Mesendoderm (in vitro differentiated cells): ENCODE data around the gene SLC28A1.
"Not testable (repeated sequence)": the region's sequence is repeated elsewhere in the genome, so short reads cannot be mapped to it uniquely, and the experiment has no call there.

Source experiments
- DNase-seq: peaks from one replicate; pipeline ENCODE4 v3.0.0; 2013
- H2AK5ac ChIP-seq: 2 replicates; pipeline ENCODE4 v1.6.1; 2013; ENCODE audit warnings: low read length, inconsistent platforms
- H2BK120ac ChIP-seq: 2 replicates; pipeline ENCODE4 v1.6.1; 2013; ENCODE audit warnings: low read depth, mild to moderate bottlenecking, low read length, moderate library complexity, mixed read lengths
- H2BK15ac ChIP-seq: replicated peaks from 2 replicates; pipeline ENCODE4 v1.6.1; 2013; ENCODE audit warnings: low read depth, mild to moderate bottlenecking, moderate library complexity
- H2BK5ac ChIP-seq: 2 replicates; pipeline ENCODE4 v1.6.1; 2013; ENCODE audit warnings: low read length, inconsistent platforms
- H3K18ac ChIP-seq: 2 replicates; pipeline ENCODE4 v1.6.1; 2013; ENCODE audit warnings: mild to moderate bottlenecking, low read length, mixed read lengths
- H3K23ac ChIP-seq: one replicate; pipeline ENCODE4 v1.6.1; 2013; ENCODE audit warnings: low read length
- H3K27ac ChIP-seq: 2 replicates; pipeline ENCODE4 v1.5.1; 2013; ENCODE audit warnings: low read depth, mild to moderate bottlenecking, inconsistent platforms, low read length, moderate library complexity
- H3K27me3 ChIP-seq: 2 replicates; pipeline ENCODE4 v1.6.1; 2013; ENCODE audit warnings: low read length, control low read depth, mild to moderate bottlenecking, inconsistent platforms; ENCODE audit not compliant: insufficient read depth, poor library complexity
- H3K36me3 ChIP-seq: 2 replicates; pipeline ENCODE4 v1.6.1; 2013; ENCODE audit warnings: low read length, inconsistent platforms; ENCODE audit not compliant: control insufficient read depth, insufficient read depth
- H3K4ac ChIP-seq: one replicate; pipeline ENCODE4 v1.6.1; 2013; ENCODE audit warnings: low read depth, mild to moderate bottlenecking, low read length, moderate library complexity
- H3K4me1 ChIP-seq: 2 replicates; pipeline ENCODE4 v1.6.1; 2013; ENCODE audit warnings: low read depth, low read length, inconsistent platforms; ENCODE audit not compliant: control insufficient read depth
- H3K4me2 ChIP-seq: 2 replicates; pipeline ENCODE4 v1.6.1; 2013; ENCODE audit warnings: low read length
- H3K4me3 ChIP-seq: 2 replicates; pipeline ENCODE4 v1.5.1; 2013; ENCODE audit warnings: mild to moderate bottlenecking, low read length
- H3K56ac ChIP-seq: one replicate; pipeline ENCODE4 v1.6.1; 2013; ENCODE audit warnings: low read length
- H3K79me1 ChIP-seq: 2 replicates; pipeline ENCODE4 v1.6.1; 2013; ENCODE audit warnings: low read length, inconsistent platforms
- H3K79me2 ChIP-seq: 2 replicates; pipeline ENCODE4 v1.6.1; 2013; ENCODE audit warnings: mild to moderate bottlenecking, low read length; ENCODE audit not compliant: control insufficient read depth, insufficient read depth
- H3K9ac ChIP-seq: 2 replicates; pipeline ENCODE4 v1.6.1; 2013; ENCODE audit warnings: low read length, inconsistent platforms
- H4K5ac ChIP-seq: one replicate; pipeline ENCODE4 v1.6.1; 2013; ENCODE audit warnings: low read length
- H4K8ac ChIP-seq: one replicate; pipeline ENCODE4 v1.6.1; 2013; ENCODE audit warnings: low read depth, mild to moderate bottlenecking, control low read depth, low read length, moderate library complexity
- WGBS: extraction: QIAGEN DNeasy Blood & Tissue Kit; methylation state at CpG from one replicate; pipeline ENCODE4 v1.1.7; 2013; ENCODE audit warnings: low lambda C conversion rate, missing lambda C conversion rate; ENCODE audit not compliant: insufficient coverage; ENCODE audit errors: extremely low coverage; 5-methylcytosine and 5-hydroxymethylcytosine counted together

Gene SLC28A1

GRCh38 chr15:84982301-84982920 lies 97.9 kb downstream of the SLC28A1 start:
- Histone ChIP-seq H4K8ac (no peak overlapping the region), H3K23ac (peak overlapping the region; percentile 51), H2BK120ac (no peak overlapping the region), H3K79me1 (peaks cover 5% of the 10 kb centered on the region), H3K4me1 (peaks cover 5% of the 10 kb centered on the region), H2BK5ac (no peak overlapping the region), H3K4me3 (peak overlapping the region; percentile 54), H3K27me3 (peaks cover 5% of the 10 kb centered on the region), H3K27ac (no peak overlapping the region), H2BK15ac (no peak overlapping the region), H3K56ac (peak overlapping the region; percentile 84), H3K4me2 (peak overlapping the region; percentile 62), H3K9ac (peak overlapping the region; percentile 76), H3K36me3 (no peaks in the 10 kb centered on the region), H3K18ac (peak overlapping the region; percentile 77), H3K4ac (peak overlapping the region; percentile 25), H2AK5ac (no peak overlapping the region), H4K5ac (no peak overlapping the region), H3K79me2 (peaks cover 3% of the 10 kb centered on the region)
- peak; percentile 52 for DNase-seq
- no CpG with 5 or more reads among the region's 46 CpGs for WGBS

- Histone ChIP-seq H4K5ac (no peak overlapping the region), H3K4me3 (no peak overlapping the region), H3K27me3 (peaks cover 5% of the 10 kb centered on the region)
Measured at GRCh38 chr15:84983294-84983693, 98.8 kb downstream of the SLC28A1 start.

GRCh38 chr15:84983711-84984110 lies 99.2 kb downstream of the SLC28A1 start:
- no CpG with 5 or more reads among the region's 2 CpGs for WGBS
- Histone ChIP-seq H2BK5ac (no peak overlapping the region), H3K4me1 (peaks cover 10% of the 10 kb centered on the region), H3K9ac (no peak overlapping the region), H3K27ac (no peak overlapping the region), H3K36me3 (no peaks in the 10 kb centered on the region), H3K27me3 (peaks cover 5% of the 10 kb centered on the region), H3K79me2 (peaks cover 3% of the 10 kb centered on the region), H3K23ac (peak overlapping the region; percentile 51), H2AK5ac (no peak overlapping the region), H3K4me3 (no peak overlapping the region), H4K8ac (no peak overlapping the region), H3K4me2 (no peak overlapping the region), H3K79me1 (peaks cover 8% of the 10 kb centered on the region), H2BK15ac (no peak overlapping the region), H3K18ac (no peak overlapping the region), H2BK120ac (no peak overlapping the region), H3K56ac (no peak overlapping the region), H3K4ac (no peak overlapping the region), H4K5ac (no peak overlapping the region)
- DNase-seq: no peak

More at GRCh38 chr15:84983294-84983693, 98.8 kb downstream of the SLC28A1 start:
- Histone ChIP-seq H2BK15ac (no peak overlapping the region), H2AK5ac (no peak overlapping the region), H3K18ac (no peak overlapping the region), H4K8ac (no peak overlapping the region), H3K27ac (no peak overlapping the region), H3K9ac (peak overlapping the region; percentile 17), H3K79me2 (peaks cover 3% of the 10 kb centered on the region), H3K23ac (no peak overlapping the region), H3K56ac (peak overlapping the region; percentile 10), H3K4ac (no peak overlapping the region), H3K36me3 (no peaks in the 10 kb centered on the region), H3K4me1 (peaks cover 7% of the 10 kb centered on the region), H3K79me1 (peaks cover 5% of the 10 kb centered on the region), H2BK5ac (no peak overlapping the region), H2BK120ac (no peak overlapping the region), H3K4me2 (peak overlapping the region; percentile 62)
- no CpG with 5 or more reads among the region's 4 CpGs for WGBS
- DNase-seq: no peak

GRCh38 chr15:84985158-84985557 lies 100.7 kb downstream of the SLC28A1 start:
- Histone ChIP-seq H3K36me3 (no peaks in the 10 kb centered on the region), H3K27me3 (peaks cover 5% of the 10 kb centered on the region), H3K56ac (no peak overlapping the region), H3K9ac (no peak overlapping the region), H4K5ac (no peak overlapping the region), H4K8ac (no peak overlapping the region), H3K4me2 (no peak overlapping the region), H3K79me1 (peaks cover 10% of the 10 kb centered on the region), H3K79me2 (peaks cover 5% of the 10 kb centered on the region), H3K23ac (no peak overlapping the region), H2BK15ac (no peak overlapping the region), H3K4ac (no peak overlapping the region), H2AK5ac (no peak overlapping the region), H3K27ac (no peak overlapping the region), H3K18ac (no peak overlapping the region), H3K4me1 (peaks cover 14% of the 10 kb centered on the region), H2BK5ac (no peak overlapping the region), H3K4me3 (no peak overlapping the region), H2BK120ac (no peak overlapping the region)
- DNase-seq: no peak
- no CpG with 5 or more reads among the region's 2 CpGs for WGBS

- H3K27me3 ChIP-seq, H3K9ac ChIP-seq, H3K4ac ChIP-seq, H2BK15ac ChIP-seq, H3K4me3 ChIP-seq, H3K27ac ChIP-seq, H3K36me3 ChIP-seq, H2AK5ac ChIP-seq, H2BK5ac ChIP-seq, H2BK120ac ChIP-seq, H3K4me2 ChIP-seq, H3K18ac ChIP-seq, H3K23ac ChIP-seq, DNase-seq, H3K79me2 ChIP-seq, H3K56ac ChIP-seq, H4K5ac ChIP-seq, H4K8ac ChIP-seq: not testable (repeated sequence)
- H3K4me1 ChIP-seq: peaks cover 14% of the 10 kb centered on the region
- H3K79me1 ChIP-seq: peaks cover 12% of the 10 kb centered on the region
- WGBS: no CpG with 5 or more reads among the region's 9 CpGs
Measured at GRCh38 chr15:84987351-84987750, 102.9 kb downstream of the SLC28A1 start.
